ENCODE results near the gene NDUFS6.

The NDUFS6 gene

DNA sequence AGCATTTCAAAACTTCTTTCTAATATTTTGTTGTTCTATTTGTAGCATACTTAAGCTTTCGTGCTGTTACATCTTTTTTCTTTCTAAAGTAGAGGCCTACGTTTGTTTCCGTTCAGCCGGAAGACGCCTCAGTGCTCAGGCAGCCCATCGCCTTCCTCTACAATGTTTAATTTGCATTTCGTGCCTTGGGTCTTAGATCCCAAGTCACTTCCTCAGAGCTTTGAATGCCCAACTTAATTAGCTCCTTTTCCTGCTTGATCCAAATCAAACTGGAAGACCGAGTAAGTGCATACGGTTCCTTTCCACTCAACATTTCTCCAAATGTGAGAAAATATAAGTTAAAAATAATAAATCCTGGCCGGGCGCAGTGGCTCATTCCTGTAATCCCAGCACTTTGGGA lies 44.7 kb upstream of the NDUFS6 start:
- TF ChIP-seq, protein P1, sequence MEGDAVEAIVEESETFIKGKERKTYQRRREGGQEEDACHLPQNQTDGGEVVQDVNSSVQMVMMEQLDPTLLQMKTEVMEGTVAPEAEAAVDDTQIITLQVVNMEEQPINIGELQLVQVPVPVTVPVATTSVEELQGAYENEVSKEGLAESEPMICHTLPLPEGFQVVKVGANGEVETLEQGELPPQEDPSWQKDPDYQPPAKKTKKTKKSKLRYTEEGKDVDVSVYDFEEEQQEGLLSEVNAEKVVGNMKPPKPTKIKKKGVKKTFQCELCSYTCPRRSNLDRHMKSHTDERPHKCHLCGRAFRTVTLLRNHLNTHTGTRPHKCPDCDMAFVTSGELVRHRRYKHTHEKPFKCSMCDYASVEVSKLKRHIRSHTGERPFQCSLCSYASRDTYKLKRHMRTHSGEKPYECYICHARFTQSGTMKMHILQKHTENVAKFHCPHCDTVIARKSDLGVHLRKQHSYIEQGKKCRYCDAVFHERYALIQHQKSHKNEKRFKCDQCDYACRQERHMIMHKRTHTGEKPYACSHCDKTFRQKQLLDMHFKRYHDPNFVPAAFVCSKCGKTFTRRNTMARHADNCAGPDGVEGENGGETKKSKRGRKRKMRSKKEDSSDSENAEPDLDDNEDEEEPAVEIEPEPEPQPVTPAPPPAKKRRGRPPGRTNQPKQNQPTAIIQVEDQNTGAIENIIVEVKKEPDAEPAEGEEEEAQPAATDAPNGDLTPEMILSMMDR (IDR thresholded peaks at IDR 0.05; ENCODE audit: low read depth, low read length), result no peak
- DNase-seq (ENCODE audit: extremely low read depth, low read depth), result no peak

DNA sequence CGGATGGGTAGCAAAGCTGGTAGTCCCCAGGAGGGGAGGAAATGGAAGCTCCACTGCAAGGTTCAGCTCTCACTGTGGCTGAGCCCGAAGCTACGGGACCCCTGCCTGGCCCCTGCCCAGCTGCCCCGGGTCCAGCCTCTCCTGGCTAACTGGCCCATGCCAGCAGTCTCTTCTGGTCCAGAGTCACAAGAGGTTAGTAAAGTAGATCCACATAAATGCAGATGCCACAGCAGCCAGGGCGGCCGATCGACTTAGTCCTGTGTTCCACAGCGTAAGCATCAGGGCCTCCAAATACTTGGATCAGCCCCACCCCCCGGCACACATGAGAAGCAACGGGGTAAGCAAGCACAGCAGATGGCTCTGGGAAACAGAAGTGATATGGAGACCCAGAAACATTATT lies 43.7 kb upstream of the NDUFS6 start:
- TF ChIP-seq, protein P1 (IDR thresholded peaks at IDR 0.05; ENCODE audit: low read depth, low read length), result no peak
- DNase-seq (ENCODE audit: extremely low read depth, low read depth), result no peak

DNA sequence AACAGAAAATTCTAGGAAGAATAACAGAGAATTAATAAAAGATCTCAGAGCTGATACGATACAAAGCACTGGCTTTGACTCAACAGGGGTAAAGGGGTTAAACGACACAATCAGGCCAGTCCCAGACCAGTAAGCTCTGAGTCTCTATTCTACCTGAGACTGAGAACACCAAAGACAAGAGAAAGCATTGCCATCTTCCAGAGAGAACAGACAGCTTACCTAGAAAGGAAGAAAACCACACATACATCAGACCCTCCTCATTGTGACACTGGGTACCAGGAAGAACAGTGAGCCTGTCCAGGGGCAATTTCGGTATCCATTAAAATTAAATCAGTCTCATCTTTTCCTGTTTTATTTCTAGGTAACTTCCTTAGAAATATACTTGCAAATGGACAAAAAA lies 42.6 kb upstream of the NDUFS6 start:
- DNase-seq (ENCODE audit: extremely low read depth, low read depth), result no peak
- TF ChIP-seq, protein P1 (IDR thresholded peaks at IDR 0.05; ENCODE audit: low read depth, low read length), result no peak

DNA sequence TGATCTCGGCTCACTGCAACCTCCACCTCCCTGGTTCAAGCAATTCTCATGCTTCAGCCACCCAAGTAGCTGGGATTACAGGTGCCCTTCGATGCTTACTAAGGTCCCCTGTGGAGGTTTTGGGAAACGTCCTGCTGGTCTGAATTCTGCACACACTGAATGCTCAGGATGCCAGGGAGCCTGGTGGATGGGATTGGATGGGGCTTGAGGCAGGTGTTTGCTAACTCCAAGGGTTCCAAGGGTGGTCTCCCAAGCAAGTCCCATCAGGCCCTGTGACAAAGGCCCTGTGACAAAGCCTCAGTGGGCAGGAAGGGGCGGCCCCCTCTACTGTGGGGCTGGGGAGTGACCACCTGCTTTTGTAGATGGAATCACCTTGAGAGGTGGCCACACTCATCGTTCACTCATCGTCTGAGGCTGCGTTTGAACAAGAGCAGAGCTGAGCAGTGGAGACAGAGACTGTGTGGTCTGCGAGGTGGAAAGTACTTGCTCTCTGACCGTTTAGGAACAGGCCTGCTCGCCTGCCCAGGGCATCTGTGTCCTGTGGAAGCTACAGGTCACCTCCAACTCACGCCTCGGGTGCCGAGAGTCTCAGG lies 41.7 kb upstream of the NDUFS6 start:
- DNase-seq (ENCODE audit: extremely low read depth, low read depth), result no peak
- TF ChIP-seq, protein P1 (IDR thresholded peaks at IDR 0.05; ENCODE audit: low read depth, low read length), result no peak

DNA sequence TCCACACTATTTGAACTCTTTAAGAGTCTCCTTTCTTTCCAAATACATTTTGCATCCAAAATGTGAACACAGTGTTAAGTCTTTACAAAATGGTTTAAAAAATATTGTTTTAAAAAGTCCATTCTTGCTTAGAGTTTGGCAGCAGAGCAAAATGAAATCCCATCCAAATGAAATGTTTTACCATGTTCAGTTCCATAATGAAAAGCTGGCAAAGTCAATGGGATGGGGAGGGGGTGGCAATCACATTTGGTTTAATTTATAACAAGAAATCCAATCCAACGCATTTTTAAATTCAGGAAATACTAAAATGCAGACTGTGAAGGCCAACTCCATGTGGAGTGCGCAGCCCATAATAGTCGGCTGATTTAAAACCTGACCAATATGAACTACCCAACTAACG lies 41.0 kb upstream of the NDUFS6 start:
- DNase-seq (ENCODE audit: extremely low read depth, low read depth), result no peak
- TF ChIP-seq, protein P1 (IDR thresholded peaks at IDR 0.05; ENCODE audit: low read depth, low read length), result no peak

DNA sequence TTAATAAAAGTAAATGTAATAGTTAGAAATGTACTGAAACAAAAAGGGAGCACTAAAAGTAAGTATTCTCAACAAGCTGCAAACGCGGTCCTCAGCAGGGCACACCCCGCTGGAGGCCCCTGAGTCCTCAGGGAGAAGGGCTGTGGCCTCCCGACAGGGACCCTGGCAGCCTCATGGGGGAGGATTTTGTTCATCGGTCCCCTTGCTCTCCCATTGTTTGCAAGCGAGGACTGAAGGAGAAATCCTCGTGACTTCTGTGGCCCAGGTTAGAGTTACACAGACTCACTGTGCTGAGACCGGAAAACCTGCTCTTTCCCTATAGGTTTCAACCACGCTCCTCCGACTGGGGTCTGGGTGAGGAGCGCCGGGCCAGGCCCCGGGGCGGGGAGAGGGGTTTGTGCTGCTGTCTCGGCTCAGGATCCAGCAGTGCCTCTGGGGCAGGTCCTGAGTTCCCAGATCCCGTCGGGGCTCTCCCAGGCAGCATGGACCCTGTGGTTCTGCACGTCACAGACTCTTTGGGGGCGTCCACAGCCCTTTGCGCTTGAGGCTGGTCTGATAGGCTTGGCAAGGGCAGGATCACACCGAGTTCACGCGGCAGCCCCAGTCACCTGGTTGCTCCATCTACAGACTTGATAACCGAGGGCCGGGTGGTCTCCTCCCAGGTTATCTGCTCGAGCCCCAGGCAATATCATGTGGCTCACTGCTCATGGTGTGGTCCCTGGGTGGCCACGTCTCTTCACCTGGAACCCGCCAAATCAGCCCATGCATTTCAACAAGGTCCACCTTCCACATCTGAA lies 40.4 kb upstream of the NDUFS6 start:
- TF ChIP-seq, protein P1 (IDR thresholded peaks at IDR 0.05; ENCODE audit: low read depth, low read length), result no peak
- DNase-seq (ENCODE audit: extremely low read depth, low read depth), result no peak

DNA sequence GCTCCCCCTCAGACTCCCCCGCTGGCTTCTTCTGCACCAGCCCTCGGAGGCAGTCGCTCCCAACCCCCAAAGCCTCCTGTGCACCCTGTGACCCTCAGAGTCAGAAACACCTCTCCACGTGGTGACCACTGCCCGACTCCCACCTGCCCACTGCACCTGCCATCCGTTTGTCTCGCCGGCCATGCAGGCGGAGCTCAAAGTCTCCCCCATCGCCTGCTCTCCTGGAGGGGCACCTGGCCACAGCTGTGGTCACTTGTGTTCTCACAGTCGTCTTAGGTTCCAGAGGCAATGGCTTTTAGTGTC lies 39.8 kb upstream of the NDUFS6 start:
- no peak for DNase-seq (ENCODE audit: extremely low read depth, low read depth)
- TF ChIP-seq, protein P1 (IDR thresholded peaks at IDR 0.05; ENCODE audit: low read depth, low read length), result no peak
